NCI-H748 (cell line): ENCODE measurements around the gene GATM.
"Not testable (repeated sequence)": the region's sequence is repeated elsewhere in the genome, so short reads cannot be mapped to it uniquely, and the experiment has no call there.

Experiments used
- DNase-seq: peaks from one replicate; lab custom pipeline; 2025; ENCODE audit not compliant: unreplicated experiment; lab: John Stamatoyannopoulos, UW

The GATM gene

GRCh38 chr15:45355860-45356259 lies 22.5 kb downstream of the GATM start:
- DNase-seq = no peak

GRCh38 chr15:45354711-45355110 lies 23.6 kb downstream of the GATM start:
- no peak for DNase-seq

- no peak for DNase-seq
These were observed 27.1 kb downstream of the GATM start for GRCh38 chr15:45351227-45351626.

- no peak for DNase-seq
These were observed 28.7 kb downstream of the GATM start for GRCh38 chr15:45349623-45350022.

- DNase-seq = no peak
These were observed 30.4 kb downstream of the GATM start for GRCh38 chr15:45347989-45348388.

GRCh38 chr15:45347033-45347432 lies 31.3 kb downstream of the GATM start:
- no peak for DNase-seq

- DNase-seq = no peak
These were observed 32.0 kb downstream of the GATM start for GRCh38 chr15:45346381-45346780.

GRCh38 chr15:45343258-45343860 lies 35.0 kb downstream of the GATM start:
- DNase-seq = no peak

- DNase-seq = no peak
These were observed 36.6 kb downstream of the GATM start for GRCh38 chr15:45341790-45342189.

GRCh38 chr15:45340429-45340828 lies 37.9 kb downstream of the GATM start:
- DNase-seq = no peak

- no peak for DNase-seq
These were observed 39.9 kb downstream of the GATM start for GRCh38 chr15:45338417-45338816.

GRCh38 chr15:45337224-45337623 lies 41.1 kb downstream of the GATM start:
- no peak for DNase-seq

- peak; percentile 13 for DNase-seq
These were observed 44.8 kb downstream of the GATM start for GRCh38 chr15:45333550-45333949.

- DNase-seq = no peak
These were observed 45.6 kb downstream of the GATM start for GRCh38 chr15:45332694-45333093.

GRCh38 chr15:45331972-45332371 lies 46.4 kb downstream of the GATM start:
- DNase-seq = no peak

- no peak for DNase-seq
These were observed 49.7 kb downstream of the GATM start for GRCh38 chr15:45328663-45329062.

- peak; percentile 53 for DNase-seq
These were observed 51.6 kb downstream of the GATM start for GRCh38 chr15:45326741-45327140.

GRCh38 chr15:45326280-45326679 lies 52.1 kb downstream of the GATM start:
- no peak for DNase-seq

GRCh38 chr15:45320581-45321205 lies 57.7 kb downstream of the GATM start:
- DNase-seq = no peak

- DNase-seq = no peak
These were observed 58.7 kb downstream of the GATM start for GRCh38 chr15:45319472-45320214.

GRCh38 chr15:45314960-45315359 lies 63.4 kb downstream of the GATM start:
- DNase-seq = no peak

GRCh38 chr15:45314117-45314516 lies 64.2 kb downstream of the GATM start:
- not testable (repeated sequence) for DNase-seq
